DOHH2 (cell line): Measurements from ENCODE around the gene CNIH2.

Experiments used
- EZH2phosphoT487 ChIP-seq: fragments of 200-600 bp; sonication (generic); IDR thresholded peaks from 2 replicates; pipeline ENCODE4 v1.6.1; 2017; ENCODE audit warnings: borderline replicate concordance, mild to moderate bottlenecking, antibody characterized with exemption, low read length, moderate library complexity, mixed read lengths
- TF ChIP-seq, protein P1 (sequence below): fragments of 200-600 bp; sonication (generic); IDR thresholded peaks from one replicate; pipeline ENCODE4 v1.5.1; 2014; ENCODE audit warnings: antibody characterized with exemption, mild to moderate bottlenecking, low read depth, low read length; ENCODE audit not compliant: poor library complexity, severe bottlenecking

DNA sequence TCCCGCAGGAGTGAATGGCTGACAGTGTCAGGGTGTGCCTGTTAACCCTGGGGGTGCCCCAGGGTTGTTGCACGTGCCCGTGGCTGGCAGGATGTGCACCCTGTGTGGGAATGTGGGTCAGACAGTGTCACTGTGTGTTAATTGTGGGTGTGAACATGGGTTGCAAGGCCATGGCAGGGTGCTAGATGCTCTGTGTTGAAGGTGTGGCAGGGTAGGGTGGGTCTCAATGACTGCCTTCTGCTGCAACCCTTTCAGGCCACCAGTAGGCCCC, 50.0 kb downstream of the CNIH2 start:
- no peak for TF ChIP-seq EZH2phosphoT487
- TF ChIP-seq, protein P1, sequence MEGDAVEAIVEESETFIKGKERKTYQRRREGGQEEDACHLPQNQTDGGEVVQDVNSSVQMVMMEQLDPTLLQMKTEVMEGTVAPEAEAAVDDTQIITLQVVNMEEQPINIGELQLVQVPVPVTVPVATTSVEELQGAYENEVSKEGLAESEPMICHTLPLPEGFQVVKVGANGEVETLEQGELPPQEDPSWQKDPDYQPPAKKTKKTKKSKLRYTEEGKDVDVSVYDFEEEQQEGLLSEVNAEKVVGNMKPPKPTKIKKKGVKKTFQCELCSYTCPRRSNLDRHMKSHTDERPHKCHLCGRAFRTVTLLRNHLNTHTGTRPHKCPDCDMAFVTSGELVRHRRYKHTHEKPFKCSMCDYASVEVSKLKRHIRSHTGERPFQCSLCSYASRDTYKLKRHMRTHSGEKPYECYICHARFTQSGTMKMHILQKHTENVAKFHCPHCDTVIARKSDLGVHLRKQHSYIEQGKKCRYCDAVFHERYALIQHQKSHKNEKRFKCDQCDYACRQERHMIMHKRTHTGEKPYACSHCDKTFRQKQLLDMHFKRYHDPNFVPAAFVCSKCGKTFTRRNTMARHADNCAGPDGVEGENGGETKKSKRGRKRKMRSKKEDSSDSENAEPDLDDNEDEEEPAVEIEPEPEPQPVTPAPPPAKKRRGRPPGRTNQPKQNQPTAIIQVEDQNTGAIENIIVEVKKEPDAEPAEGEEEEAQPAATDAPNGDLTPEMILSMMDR: no peak
